ENCODE results near the gene SLC7A6.
A peak's percentile ranks its signal among the peaks of the same experiment; 100 is the strongest.

Gene SLC7A6

DNA sequence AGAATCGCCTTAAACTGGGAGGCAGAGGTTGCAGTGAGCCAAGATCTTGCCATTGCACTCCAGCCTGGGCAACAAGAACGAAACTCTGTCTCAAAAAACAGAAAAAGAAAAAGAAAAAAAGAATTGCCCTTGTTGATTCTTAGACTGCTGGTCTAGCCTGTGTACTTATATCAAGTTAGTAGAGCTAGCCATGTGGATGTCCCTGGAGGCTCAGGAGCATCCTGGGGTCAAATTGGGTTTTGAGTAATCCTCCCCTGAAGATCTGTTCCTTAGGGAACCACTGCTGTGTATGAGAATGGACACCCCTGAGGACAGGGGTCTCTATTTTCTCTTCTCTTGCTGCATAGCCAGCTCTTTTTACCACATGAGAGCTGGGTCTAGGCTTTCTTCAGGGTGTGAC is 24.9 kb downstream of the SLC7A6 start:
- peaks cover 5% of the 10 kb centered on the region; the same call in 1 of the 2 replicates for H3K79me2 ChIP-seq (ENCODE audit: insufficient read depth, low read length)
- no peak overlapping the region for H3K4me3 ChIP-seq (ENCODE audit: low read depth, low read length, poor library complexity, severe bottlenecking)
- H3K4me2 ChIP-seq (ENCODE audit: low read length), result no peak overlapping the region
- peaks cover 5% of the 10 kb centered on the region; the same call in 1 of the 2 replicates for H3F3A ChIP-seq (ENCODE audit: insufficient read depth, low read length)
- no peak overlapping the region for H2AFZ ChIP-seq (ENCODE audit: low read length)
- H3K9me2 ChIP-seq (ENCODE audit: low read depth, low read length), result no peaks in the 10 kb centered on the region
- TF ChIP-seq EZH2 (IDR thresholded peaks at IDR 0.05; ENCODE audit: borderline replicate concordance, low read length), result no peak
- TF ChIP-seq, protein P1, sequence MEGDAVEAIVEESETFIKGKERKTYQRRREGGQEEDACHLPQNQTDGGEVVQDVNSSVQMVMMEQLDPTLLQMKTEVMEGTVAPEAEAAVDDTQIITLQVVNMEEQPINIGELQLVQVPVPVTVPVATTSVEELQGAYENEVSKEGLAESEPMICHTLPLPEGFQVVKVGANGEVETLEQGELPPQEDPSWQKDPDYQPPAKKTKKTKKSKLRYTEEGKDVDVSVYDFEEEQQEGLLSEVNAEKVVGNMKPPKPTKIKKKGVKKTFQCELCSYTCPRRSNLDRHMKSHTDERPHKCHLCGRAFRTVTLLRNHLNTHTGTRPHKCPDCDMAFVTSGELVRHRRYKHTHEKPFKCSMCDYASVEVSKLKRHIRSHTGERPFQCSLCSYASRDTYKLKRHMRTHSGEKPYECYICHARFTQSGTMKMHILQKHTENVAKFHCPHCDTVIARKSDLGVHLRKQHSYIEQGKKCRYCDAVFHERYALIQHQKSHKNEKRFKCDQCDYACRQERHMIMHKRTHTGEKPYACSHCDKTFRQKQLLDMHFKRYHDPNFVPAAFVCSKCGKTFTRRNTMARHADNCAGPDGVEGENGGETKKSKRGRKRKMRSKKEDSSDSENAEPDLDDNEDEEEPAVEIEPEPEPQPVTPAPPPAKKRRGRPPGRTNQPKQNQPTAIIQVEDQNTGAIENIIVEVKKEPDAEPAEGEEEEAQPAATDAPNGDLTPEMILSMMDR (IDR thresholded peaks at IDR 0.05; ENCODE audit: low read length), result no peak
- peaks cover 49% of the 10 kb centered on the region for H3K4me1 ChIP-seq (ENCODE audit: insufficient read depth, low read length, severe bottlenecking)
- no peaks in the 10 kb centered on the region for H4K20me1 ChIP-seq (ENCODE audit: insufficient read depth, low read length)
- H3K36me3 ChIP-seq (ENCODE audit: insufficient read depth, low read length), result peaks cover 70% of the 10 kb centered on the region
- H3K9ac ChIP-seq (ENCODE audit: low read length), result no peak overlapping the region
- peak overlapping the region; percentile 34 for H3K27ac ChIP-seq (ENCODE audit: low read depth, low read length, poor library complexity, severe bottlenecking)
- no peaks in the 10 kb centered on the region for H3K9me3 ChIP-seq (ENCODE audit: low read length)
- no peaks in the 10 kb centered on the region for H3K27me3 ChIP-seq (ENCODE audit: insufficient read depth, low read length)

GRCh38 chr16:68289621-68290329 is 25.4 kb downstream of the SLC7A6 start:
- Histone ChIP-seq H3K27ac (ENCODE audit: low read depth, low read length, poor library complexity, severe bottlenecking) (peak overlapping the region; percentile 34), H4K20me1 (ENCODE audit: insufficient read depth, low read length) (no peaks in the 10 kb centered on the region), H3K9ac (ENCODE audit: low read length) (no peak overlapping the region), H3K9me2 (ENCODE audit: low read depth, low read length) (no peaks in the 10 kb centered on the region), H3K4me2 (ENCODE audit: low read length) (no peak overlapping the region), H3F3A (ENCODE audit: insufficient read depth, low read length) (no peaks in the 10 kb centered on the region), H2AFZ (ENCODE audit: low read length) (no peak overlapping the region), H3K4me1 (ENCODE audit: insufficient read depth, low read length, severe bottlenecking) (peaks cover 44% of the 10 kb centered on the region), H3K79me2 (ENCODE audit: insufficient read depth, low read length) (peaks cover 5% of the 10 kb centered on the region; the same call in 1 of the 2 replicates), H3K36me3 (ENCODE audit: insufficient read depth, low read length) (peaks cover 76% of the 10 kb centered on the region), H3K9me3 (ENCODE audit: low read length) (no peaks in the 10 kb centered on the region), H3K27me3 (ENCODE audit: insufficient read depth, low read length) (no peaks in the 10 kb centered on the region), H3K4me3 (ENCODE audit: low read depth, low read length, poor library complexity, severe bottlenecking) (no peak overlapping the region)
- TF ChIP-seq, protein P1 (IDR thresholded peaks at IDR 0.05; ENCODE audit: low read length), result no peak
- TF ChIP-seq EZH2 (IDR thresholded peaks at IDR 0.05; ENCODE audit: borderline replicate concordance, low read length), result no peak

- H3K27ac ChIP-seq (ENCODE audit: low read depth, low read length, poor library complexity, severe bottlenecking), result peak overlapping the region; percentile 34
- peaks cover 5% of the 10 kb centered on the region; the same call in 1 of the 2 replicates for H3K79me2 ChIP-seq (ENCODE audit: insufficient read depth, low read length)
- H3K36me3 ChIP-seq (ENCODE audit: insufficient read depth, low read length), result peaks cover 82% of the 10 kb centered on the region
Observed at GRCh38 chr16:68290450-68290849, 26.1 kb downstream of the SLC7A6 start.

More at GRCh38 chr16:68290450-68290849, 26.1 kb downstream of the SLC7A6 start:
- Histone ChIP-seq H3F3A (ENCODE audit: insufficient read depth, low read length) (no peaks in the 10 kb centered on the region), H3K4me1 (ENCODE audit: insufficient read depth, low read length, severe bottlenecking) (peaks cover 37% of the 10 kb centered on the region), H3K9me2 (ENCODE audit: low read depth, low read length) (no peaks in the 10 kb centered on the region), H3K9ac (ENCODE audit: low read length) (no peak overlapping the region), H4K20me1 (ENCODE audit: insufficient read depth, low read length) (no peaks in the 10 kb centered on the region), H3K4me2 (ENCODE audit: low read length) (no peak overlapping the region), H3K9me3 (ENCODE audit: low read length) (no peaks in the 10 kb centered on the region), H3K4me3 (ENCODE audit: low read depth, low read length, poor library complexity, severe bottlenecking) (no peak overlapping the region), H2AFZ (ENCODE audit: low read length) (no peak overlapping the region), H3K27me3 (ENCODE audit: insufficient read depth, low read length) (no peaks in the 10 kb centered on the region)
- TF ChIP-seq EZH2 (IDR thresholded peaks at IDR 0.05; ENCODE audit: borderline replicate concordance, low read length), result no peak
- TF ChIP-seq, protein P1 (IDR thresholded peaks at IDR 0.05; ENCODE audit: low read length), result no peak

Data from OCI-LY1 (cell line).